ENCODE results near the gene SYNPO2L.
"Not testable (repeated sequence)": the region's sequence is repeated elsewhere in the genome, so short reads cannot be mapped to it uniquely, and the experiment has no call there.

SYNPO2L gene
- long read RNA-seq, result 0 reads

- DNase-seq (ENCODE audit: low read depth in 1 of 2, low spot score in 1 of 2), result no peak
- Histone ChIP-seq H3K4me3 (replicated peaks; ENCODE audit: insufficient read depth, low read length) (no peak within 1 kb of the TSS), H3K27me3 (ENCODE audit: insufficient read depth, poor library complexity, severe bottlenecking) (no peaks in the 10 kb centered on the region), H3K27ac (replicated peaks) (no peak within 1 kb of the TSS)
- TF ChIP-seq POLR2AphosphoS5 (IDR thresholded peaks at IDR 0.05; ENCODE audit: low read depth) (no peak), GABPA (IDR thresholded peaks at IDR 0.05; ENCODE audit: low read depth) (no peak), REST (IDR thresholded peaks at IDR 0.05; ENCODE audit: insufficient replicate concordance, low read depth) (no peak), SPI1 (IDR thresholded peaks at IDR 0.05; ENCODE audit: borderline replicate concordance, low read depth) (no peak), CTCF (IDR thresholded peaks at IDR 0.05; ENCODE audit: insufficient read depth, low read length) (no peak)
Observed at GRCh38 chr10:73655990-73656298, at the start of gene SYNPO2L. Gene SYNPO2L, minus strand, starts transcription at chr10:73656029. Its CDS starts 107 bp downstream, at chr10:73655922.

GRCh38 chr10:73703924-73704323 is 48.1 kb upstream of the SYNPO2L start:
- DNase-seq (ENCODE audit: low read depth in 1 of 2, low spot score in 1 of 2); H3K4me3 ChIP-seq (replicated peaks; ENCODE audit: insufficient read depth, low read length); H3K27me3 ChIP-seq (ENCODE audit: insufficient read depth, poor library complexity, severe bottlenecking); H3K27ac ChIP-seq (replicated peaks): not testable (repeated sequence)

GRCh38 chr10:73698819-73699218 is 43.0 kb upstream of the SYNPO2L start:
- not testable (repeated sequence) for H3K27me3 ChIP-seq (ENCODE audit: insufficient read depth, poor library complexity, severe bottlenecking); H3K4me3 ChIP-seq (replicated peaks; ENCODE audit: insufficient read depth, low read length); DNase-seq (ENCODE audit: low read depth in 1 of 2, low spot score in 1 of 2); H3K27ac ChIP-seq (replicated peaks)

- H3K27me3 ChIP-seq (ENCODE audit: insufficient read depth, poor library complexity, severe bottlenecking), result not testable (repeated sequence)
Observed at GRCh38 chr10:73697675-73698159, 41.9 kb upstream of the SYNPO2L start, which contains the start of gene AGAP5. Gene AGAP5, minus strand, starts transcription at chr10:73698109. Its CDS starts 354 bp downstream, at chr10:73697755.

GRCh38 chr10:73695302-73695701 is 39.5 kb upstream of the SYNPO2L start:
- H3K27me3 ChIP-seq (ENCODE audit: insufficient read depth, poor library complexity, severe bottlenecking); H3K27ac ChIP-seq (replicated peaks); H3K4me3 ChIP-seq (replicated peaks; ENCODE audit: insufficient read depth, low read length); DNase-seq (ENCODE audit: low read depth in 1 of 2, low spot score in 1 of 2): not testable (repeated sequence)

More at GRCh38 chr10:73697675-73698159, 41.9 kb upstream of the SYNPO2L start, which contains the start of gene AGAP5:
- not testable (repeated sequence) for H3K4me3 ChIP-seq (replicated peaks; ENCODE audit: insufficient read depth, low read length); H3K27ac ChIP-seq (replicated peaks); DNase-seq (ENCODE audit: low read depth in 1 of 2, low spot score in 1 of 2)

GRCh38 chr10:73690755-73691154 is 34.9 kb upstream of the SYNPO2L start:
- not testable (repeated sequence) for H3K4me3 ChIP-seq (replicated peaks; ENCODE audit: insufficient read depth, low read length); H3K27ac ChIP-seq (replicated peaks); DNase-seq (ENCODE audit: low read depth in 1 of 2, low spot score in 1 of 2); H3K27me3 ChIP-seq (ENCODE audit: insufficient read depth, poor library complexity, severe bottlenecking)

- not testable (repeated sequence) for H3K27ac ChIP-seq (replicated peaks); H3K27me3 ChIP-seq (ENCODE audit: insufficient read depth, poor library complexity, severe bottlenecking); H3K4me3 ChIP-seq (replicated peaks; ENCODE audit: insufficient read depth, low read length); DNase-seq (ENCODE audit: low read depth in 1 of 2, low spot score in 1 of 2)
Observed at GRCh38 chr10:73689596-73689995, 33.8 kb upstream of the SYNPO2L start.

GRCh38 chr10:73687641-73688040 is 31.8 kb upstream of the SYNPO2L start:
- DNase-seq (ENCODE audit: low read depth in 1 of 2, low spot score in 1 of 2); H3K4me3 ChIP-seq (replicated peaks; ENCODE audit: insufficient read depth, low read length); H3K27ac ChIP-seq (replicated peaks); H3K27me3 ChIP-seq (ENCODE audit: insufficient read depth, poor library complexity, severe bottlenecking): not testable (repeated sequence)

GRCh38 chr10:73674546-73674945 is 18.7 kb upstream of the SYNPO2L start:
- not testable (repeated sequence) for H3K27ac ChIP-seq (replicated peaks); DNase-seq (ENCODE audit: low read depth in 1 of 2, low spot score in 1 of 2)

GRCh38 chr10:73668378-73668777 is 12.5 kb upstream of the SYNPO2L start:
- H3K27me3 ChIP-seq (ENCODE audit: insufficient read depth, poor library complexity, severe bottlenecking); H3K4me3 ChIP-seq (replicated peaks; ENCODE audit: insufficient read depth, low read length); H3K27ac ChIP-seq (replicated peaks); DNase-seq (ENCODE audit: low read depth in 1 of 2, low spot score in 1 of 2): not testable (repeated sequence)

More at GRCh38 chr10:73674546-73674945, 18.7 kb upstream of the SYNPO2L start:
- not testable (repeated sequence) for H3K4me3 ChIP-seq (replicated peaks; ENCODE audit: insufficient read depth, low read length); H3K27me3 ChIP-seq (ENCODE audit: insufficient read depth, poor library complexity, severe bottlenecking)

GRCh38 chr10:73666153-73666809 is 10.5 kb upstream of the SYNPO2L start:
- not testable (repeated sequence) for H3K27ac ChIP-seq (replicated peaks); DNase-seq (ENCODE audit: low read depth in 1 of 2, low spot score in 1 of 2)

GRCh38 chr10:73665581-73665980 is 9.8 kb upstream of the SYNPO2L start:
- not testable (repeated sequence) for H3K4me3 ChIP-seq (replicated peaks; ENCODE audit: insufficient read depth, low read length); DNase-seq (ENCODE audit: low read depth in 1 of 2, low spot score in 1 of 2); H3K27me3 ChIP-seq (ENCODE audit: insufficient read depth, poor library complexity, severe bottlenecking); H3K27ac ChIP-seq (replicated peaks)

More at GRCh38 chr10:73666153-73666809, 10.5 kb upstream of the SYNPO2L start:
- H3K27me3 ChIP-seq (ENCODE audit: insufficient read depth, poor library complexity, severe bottlenecking); H3K4me3 ChIP-seq (replicated peaks; ENCODE audit: insufficient read depth, low read length): not testable (repeated sequence)
